GDM1 (cell line): ENCODE data around the gene TCEANC2.
"Not testable (repeated sequence)": the region's sequence is repeated elsewhere in the genome, so short reads cannot be mapped to it uniquely, and the experiment has no call there.

ENCODE experiments used
- DNase-seq: peaks from one replicate; lab custom pipeline; 2025; lab: John Stamatoyannopoulos, UW

TCEANC2 gene

GRCh38 chr1:54027848-54028247 lies 25.6 kb upstream of the TCEANC2 start:
- DNase-seq = no peak

GRCh38 chr1:54028306-54029251 lies 24.8 kb upstream of the TCEANC2 start:
- no peak for DNase-seq

GRCh38 chr1:54037476-54037875 lies 15.9 kb upstream of the TCEANC2 start:
- DNase-seq = no peak

- DNase-seq = no peak
These were observed 11.6 kb upstream of the TCEANC2 start for GRCh38 chr1:54041806-54042205.

GRCh38 chr1:54045496-54045895 lies 7.9 kb upstream of the TCEANC2 start:
- no peak for DNase-seq

GRCh38 chr1:54046671-54047383 lies 6.6 kb upstream of the TCEANC2 start:
- DNase-seq = no peak

GRCh38 chr1:54047384-54048305 lies 5.8 kb upstream of the TCEANC2 start:
- DNase-seq = no peak

- not testable (repeated sequence) for DNase-seq
These were observed 3.0 kb upstream of the TCEANC2 start for GRCh38 chr1:54050435-54050834.

GRCh38 chr1:54051933-54052430 lies 1.4 kb upstream of the TCEANC2 start:
- DNase-seq = no peak

GRCh38 chr1:54052431-54052933 lies 926 bp upstream of the TCEANC2 start:
- DNase-seq = no peak

- DNase-seq = no peak
These were observed 483 bp downstream of the TCEANC2 start for GRCh38 chr1:54053745-54054437.

- DNase-seq = no peak
These were observed 986 bp downstream of the TCEANC2 start for GRCh38 chr1:54054438-54054749.

GRCh38 chr1:54064299-54064698 lies 10.9 kb downstream of the TCEANC2 start:
- no peak for DNase-seq

- no peak for DNase-seq
These were observed 16.4 kb downstream of the TCEANC2 start for GRCh38 chr1:54069791-54070170.

GRCh38 chr1:54070171-54070837 lies 16.9 kb downstream of the TCEANC2 start:
- DNase-seq = peak; percentile 26

GRCh38 chr1:54077359-54077758 lies 24.0 kb downstream of the TCEANC2 start:
- DNase-seq = no peak

- no peak for DNase-seq
These were observed 27.2 kb downstream of the TCEANC2 start for GRCh38 chr1:54080598-54081049.

GRCh38 chr1:54081306-54082270 lies 28.2 kb downstream of the TCEANC2 start:
- DNase-seq = peak; percentile 59

GRCh38 chr1:54084794-54085193 lies 31.4 kb downstream of the TCEANC2 start:
- DNase-seq = no peak
